Measurements from ENCODE around the gene TIFAB. TPM values are rescaled to one million over a fixed set of nuclear protein-coding genes. Genes with fewer than 3 reads are reported as not detected.

TIFAB gene
- total RNA-seq, 3 donors from 2014 or later: 0.28 to 0.36 (median 0.29) TPM

- Histone ChIP-seq H3K4me1 (ENCODE audit: low read depth) (peaks cover 3% of the 10 kb centered on the region), H3K36me3 (ENCODE audit: low read depth) (no peaks in the 10 kb centered on the region), H3K4me3 (no peak overlapping the region), H3K9me3 (no peaks in the 10 kb centered on the region)
- intact Hi-C loops (cut with DNase I, micrococcal nuclease): no loop called here
- no peak for ATAC-seq
- no peak for DNase-seq
- no peak for TF ChIP-seq CTCF (IDR thresholded peaks at IDR 0.05)
Measured at GRCh38 chr5:135492319-135492626, 40.1 kb upstream of the TIFAB start.

DNA sequence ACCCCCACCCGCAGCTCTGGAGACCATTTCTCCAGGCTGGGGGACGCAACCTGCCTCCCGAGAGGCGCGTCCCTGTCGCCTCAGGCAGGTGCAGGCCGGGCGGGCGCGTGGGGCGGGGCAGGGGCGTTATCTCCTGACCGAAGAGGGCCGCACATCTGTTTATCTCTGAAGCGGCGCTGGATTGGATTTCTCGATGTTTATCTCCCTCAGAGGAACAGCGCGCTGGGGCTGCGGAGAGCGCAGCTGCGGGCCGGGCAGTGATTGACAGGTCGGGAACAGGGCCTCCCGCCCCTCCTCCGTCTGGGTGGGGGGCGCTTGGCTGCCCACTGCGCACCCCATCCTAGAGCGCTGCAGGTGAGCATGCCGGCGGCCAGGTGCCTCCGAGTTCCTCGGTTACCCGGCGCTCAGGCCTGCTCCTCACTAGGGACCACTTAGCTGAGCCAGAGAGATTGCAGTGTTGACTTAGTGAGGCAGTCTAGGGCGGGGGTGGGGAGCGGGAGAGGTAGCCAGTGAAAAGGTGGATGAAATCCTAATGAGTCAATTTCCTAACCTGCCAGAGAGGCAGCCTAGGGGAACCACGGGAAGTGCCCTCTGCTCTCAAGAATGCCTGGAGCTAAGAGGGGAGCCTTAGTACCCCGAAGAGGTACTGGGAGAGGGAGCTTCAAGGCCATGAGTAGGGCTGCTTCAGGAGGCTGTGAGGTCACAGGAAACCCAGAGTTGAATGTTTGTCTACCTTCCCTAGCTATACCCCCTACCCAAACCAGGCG, 39.6 kb upstream of the TIFAB start:
- peaks cover 3% of the 10 kb centered on the region for H3K4me1 ChIP-seq (ENCODE audit: low read depth)
- H3K36me3 ChIP-seq (ENCODE audit: low read depth): no peaks in the 10 kb centered on the region
- ATAC-seq: no peak
- DNase-seq: no peak
- H3K4me3 ChIP-seq: no peak overlapping the region
- no peak for TF ChIP-seq CTCF (IDR thresholded peaks at IDR 0.05)
- H3K9me3 ChIP-seq: no peaks in the 10 kb centered on the region
- intact Hi-C loops (cut with DNase I, micrococcal nuclease): no loop called here

GRCh38 chr5:135491038-135491551, 38.9 kb upstream of the TIFAB start:
- H3K9me3 ChIP-seq: no peaks in the 10 kb centered on the region
- H3K4me1 ChIP-seq (ENCODE audit: low read depth): peaks cover 3% of the 10 kb centered on the region
- H3K36me3 ChIP-seq (ENCODE audit: low read depth): no peaks in the 10 kb centered on the region
- no peak overlapping the region for H3K4me3 ChIP-seq
- no peak for TF ChIP-seq CTCF (IDR thresholded peaks at IDR 0.05)
- intact Hi-C loops (cut with DNase I, micrococcal nuclease): no loop called here
- ATAC-seq (no peak), DNase-seq (no peak)

DNA sequence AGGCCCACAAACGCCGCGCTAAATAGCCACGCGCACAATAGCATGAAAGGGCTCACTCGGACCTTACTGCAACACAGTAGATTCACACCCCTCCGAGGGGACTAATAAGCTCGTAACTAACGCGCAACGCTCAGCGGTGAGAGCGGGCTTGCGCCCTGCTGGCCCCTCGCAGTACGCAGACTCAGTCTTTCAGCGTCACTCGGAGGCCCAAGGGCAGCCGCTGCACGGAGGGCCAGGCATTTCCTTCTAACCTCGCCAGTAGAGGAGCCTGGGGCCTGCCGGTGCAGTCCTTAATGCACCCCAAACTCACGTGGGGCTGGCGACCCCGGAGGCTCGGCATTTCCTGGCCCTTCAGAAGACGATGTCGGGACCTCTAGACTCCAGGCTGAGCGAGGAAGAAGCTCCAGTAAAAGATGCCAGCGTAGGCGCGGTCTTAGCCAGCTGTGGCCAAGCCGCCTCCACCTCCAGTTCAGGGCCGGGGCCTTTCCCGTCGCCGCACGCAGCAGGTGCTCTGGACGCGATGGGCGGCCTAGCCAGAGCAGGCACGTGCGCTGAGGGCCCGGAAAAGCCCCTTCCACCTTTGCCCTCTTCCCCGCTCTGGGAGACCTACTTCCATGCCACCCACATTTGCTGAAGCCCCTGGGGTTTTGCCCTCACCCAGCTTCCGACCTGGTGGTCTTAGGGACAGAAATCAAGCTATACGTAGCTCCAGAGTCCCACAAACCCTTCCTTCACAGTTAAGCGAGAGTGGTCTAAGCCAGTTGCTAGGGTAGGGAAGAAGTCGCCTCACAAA, 38.3 kb upstream of the TIFAB start:
- no peak for ATAC-seq
- no peak for TF ChIP-seq CTCF (IDR thresholded peaks at IDR 0.05)

DNA sequence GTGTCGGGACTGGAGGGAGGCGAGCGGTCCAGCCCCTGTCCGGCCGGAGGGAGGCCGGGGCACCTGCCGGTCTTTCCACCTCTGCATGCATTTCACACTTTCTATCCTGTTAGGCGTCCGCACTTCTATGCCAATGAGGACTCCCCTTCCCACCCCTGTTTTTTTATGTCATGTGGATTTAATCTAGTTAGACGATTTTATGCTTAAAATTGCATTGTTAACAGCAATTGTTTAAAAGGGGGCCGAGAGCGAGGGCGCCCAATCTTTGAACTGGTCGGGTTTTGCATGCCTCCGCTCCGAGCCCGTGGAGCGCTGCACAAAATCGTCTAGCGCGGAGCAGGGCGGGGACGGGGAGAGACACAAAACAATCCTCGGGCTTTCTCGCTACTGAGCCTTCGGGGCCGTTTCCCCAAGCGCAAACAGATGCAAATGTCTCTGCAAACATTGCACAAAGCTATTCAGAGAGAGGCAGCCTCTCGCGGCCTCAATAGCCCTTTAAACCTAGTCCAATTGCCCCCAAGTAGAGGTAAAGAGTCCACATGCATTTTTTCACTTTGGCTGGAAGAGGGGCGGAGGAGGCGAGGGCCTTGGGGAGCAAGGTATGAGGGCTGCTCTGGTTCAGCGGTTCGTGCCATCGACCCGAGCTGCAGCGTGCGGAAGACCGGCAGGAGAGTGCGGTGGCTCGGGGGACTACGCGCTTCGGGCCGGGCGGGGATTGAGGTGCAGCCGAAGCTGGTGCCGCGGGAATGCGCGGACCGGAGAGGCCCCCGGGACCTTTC, 37.5 kb upstream of the TIFAB start:
- ATAC-seq (no peak), DNase-seq (no peak)
- no peak for TF ChIP-seq CTCF (IDR thresholded peaks at IDR 0.05)
- H3K9me3 ChIP-seq: no peaks in the 10 kb centered on the region
- intact Hi-C loops (cut with DNase I, micrococcal nuclease): no loop called here
- H3K4me3 ChIP-seq: no peak overlapping the region
- H3K36me3 ChIP-seq (ENCODE audit: low read depth): no peaks in the 10 kb centered on the region
- H3K4me1 ChIP-seq (ENCODE audit: low read depth): peaks cover 3% of the 10 kb centered on the region

More for the DNA sequence above, 38.3 kb upstream of the TIFAB start:
- intact Hi-C loops (cut with DNase I, micrococcal nuclease): no loop called here
- Histone ChIP-seq H3K4me3 (no peak overlapping the region), H3K4me1 (ENCODE audit: low read depth) (peaks cover 3% of the 10 kb centered on the region), H3K36me3 (ENCODE audit: low read depth) (no peaks in the 10 kb centered on the region), H3K9me3 (no peaks in the 10 kb centered on the region)
- DNase-seq: no peak
